Stimulated activated CD8-positive, alpha-beta memory T cell treated with anti-CD3 and anti-CD28 coated beads, Interleukin-7, amount 100 ng/mL, for 4 hours (primary cell): Measurements from ENCODE around the gene EBP.
"Not testable (repeated sequence)": the region's sequence is repeated elsewhere in the genome, so short reads cannot be mapped to it uniquely, and the experiment has no call there.

Experiments used
- DNase-seq, 2 donors: peaks; one replicate each; pipeline ENCODE4 v3.0.0-alpha.2; 2020; ENCODE audit warnings: low read depth in 2 of 2

The EBP gene

GRCh38 chrX:48523682-48524081 lies 2.1 kb downstream of the EBP start:
- DNase-seq = no peak

GRCh38 chrX:48525853-48526252 lies 4.2 kb downstream of the EBP start:
- not testable (repeated sequence) for DNase-seq

GRCh38 chrX:48530736-48531135 lies 9.1 kb downstream of the EBP start:
- no peak for DNase-seq

DNA sequence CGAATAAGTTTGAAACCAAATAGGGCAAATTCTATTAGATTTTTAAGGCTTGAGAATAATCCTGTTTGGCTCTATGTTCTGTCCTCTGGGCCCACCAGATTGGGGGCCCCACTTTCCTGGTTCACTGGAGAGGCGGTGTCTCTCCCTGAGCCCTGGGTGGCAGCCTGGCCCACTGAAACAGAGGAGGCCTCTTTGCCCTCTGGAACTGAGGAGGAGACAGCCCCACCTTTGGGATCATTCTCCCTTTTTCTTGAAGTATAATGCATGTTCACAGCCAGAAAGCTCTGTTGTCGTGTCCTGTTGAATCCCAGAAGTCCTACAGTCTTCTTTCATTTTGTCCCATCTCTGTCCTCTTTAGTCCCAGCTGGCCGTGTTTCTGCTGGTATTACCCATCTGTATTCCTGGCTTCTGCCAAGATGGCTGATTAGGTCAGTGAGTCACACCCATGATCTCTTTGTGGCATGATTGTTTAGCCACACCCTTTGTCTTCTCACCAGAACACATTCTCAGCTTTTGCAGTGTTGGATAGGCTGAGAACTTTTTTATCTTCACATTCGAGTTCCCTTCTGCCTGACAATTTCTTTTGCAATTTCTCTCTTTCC lies 9.9 kb downstream of the EBP start:
- DNase-seq = no peak

DNA sequence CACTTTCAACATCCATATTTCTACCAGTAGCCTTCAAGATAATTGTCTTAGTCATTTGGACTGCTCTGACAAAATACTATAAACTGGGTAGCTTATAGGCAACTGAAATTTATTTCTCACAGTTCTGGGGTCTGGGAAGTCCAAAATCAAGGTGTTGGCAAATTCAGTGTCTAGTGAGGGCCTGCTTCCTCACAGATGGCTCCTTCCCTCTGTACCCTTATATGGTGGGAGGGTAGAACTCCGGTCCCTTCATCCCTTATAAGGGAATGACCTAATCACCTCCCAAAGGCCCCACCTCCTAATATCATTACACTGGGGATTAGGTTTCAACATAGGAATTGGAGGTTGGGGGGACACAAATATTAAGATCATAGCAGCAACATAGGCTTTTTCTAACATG lies 10.6 kb downstream of the EBP start:
- no peak for DNase-seq

GRCh38 chrX:48533165-48533564 lies 11.6 kb downstream of the EBP start:
- DNase-seq = no peak

DNA sequence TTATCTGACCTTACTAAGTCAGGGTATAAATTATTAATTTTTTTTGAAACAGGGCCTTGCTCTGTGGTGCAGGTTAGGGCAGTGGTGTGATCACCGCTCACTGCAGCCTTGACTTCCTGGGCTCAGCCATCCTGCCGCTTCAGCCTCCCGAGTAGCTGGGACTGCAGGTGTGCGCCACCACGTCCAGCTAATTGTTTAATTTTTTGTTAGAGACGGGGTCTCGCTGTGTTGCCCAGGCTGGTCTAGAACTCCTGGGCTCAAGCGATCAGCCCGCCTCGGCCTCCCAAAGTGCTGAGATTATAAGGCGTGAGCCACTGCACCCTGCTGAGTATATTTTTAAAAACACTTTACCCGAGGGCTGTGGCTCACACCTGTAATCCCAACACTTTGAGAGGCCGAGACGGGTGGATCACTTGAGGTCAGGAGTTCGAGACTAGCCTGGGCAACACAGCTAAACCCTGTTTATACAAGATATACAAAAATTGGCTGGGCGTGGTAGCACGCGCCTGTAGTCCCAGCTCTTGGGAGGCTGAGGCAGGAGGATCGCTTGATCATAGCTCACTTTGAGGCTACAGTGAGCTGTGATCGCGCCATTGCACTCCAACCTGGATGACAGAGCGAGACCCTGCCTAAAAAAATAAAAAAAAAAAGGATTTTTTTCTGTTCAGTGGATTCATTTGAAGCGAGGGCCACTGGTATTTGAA lies 17.2 kb downstream of the EBP start:
- DNase-seq = no peak

GRCh38 chrX:48539345-48540027 lies 17.9 kb downstream of the EBP start, which contains the start of gene TBC1D25:
Gene TBC1D25, plus strand, starts transcription at chrX:48539714. Its CDS starts 84 bp downstream, at chrX:48539798.
- DNase-seq = peak; percentile 96

GRCh38 chrX:48540028-48540375 lies 18.4 kb downstream of the EBP start:
- DNase-seq = peak; percentile 19 to 22

GRCh38 chrX:48540480-48540879 lies 18.9 kb downstream of the EBP start:
- no peak for DNase-seq

- no peak for DNase-seq
Observed at GRCh38 chrX:48541140-48541814, 19.7 kb downstream of the EBP start.

DNA sequence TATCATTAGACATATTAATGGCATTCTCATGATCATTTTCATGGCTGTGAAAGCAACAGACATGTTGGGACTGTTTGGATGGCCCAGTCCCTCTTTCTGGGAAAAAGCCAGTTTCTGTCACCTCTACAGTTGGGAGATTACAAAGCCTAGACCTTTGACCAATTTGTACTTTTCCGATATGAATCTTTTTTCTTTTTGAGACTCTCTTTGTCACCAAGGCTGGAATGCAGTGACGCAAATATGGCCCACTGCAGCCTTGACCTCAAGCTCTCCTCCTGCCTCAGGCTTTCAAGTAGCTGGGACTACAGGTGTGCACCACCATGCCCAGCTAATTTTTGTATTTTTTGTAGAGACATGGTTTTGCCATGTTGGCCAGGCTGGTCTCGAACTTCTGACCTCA lies 27.3 kb downstream of the EBP start:
- no peak for DNase-seq

- DNase-seq = not testable (repeated sequence)
Observed at GRCh38 chrX:48555731-48556325, 34.2 kb downstream of the EBP start.

GRCh38 chrX:48558271-48558670 lies 36.7 kb downstream of the EBP start:
- DNase-seq = no peak

GRCh38 chrX:48559636-48560035 lies 38.0 kb downstream of the EBP start:
- DNase-seq = no peak

- DNase-seq = no peak
Observed at GRCh38 chrX:48560056-48560455, 38.4 kb downstream of the EBP start.

DNA sequence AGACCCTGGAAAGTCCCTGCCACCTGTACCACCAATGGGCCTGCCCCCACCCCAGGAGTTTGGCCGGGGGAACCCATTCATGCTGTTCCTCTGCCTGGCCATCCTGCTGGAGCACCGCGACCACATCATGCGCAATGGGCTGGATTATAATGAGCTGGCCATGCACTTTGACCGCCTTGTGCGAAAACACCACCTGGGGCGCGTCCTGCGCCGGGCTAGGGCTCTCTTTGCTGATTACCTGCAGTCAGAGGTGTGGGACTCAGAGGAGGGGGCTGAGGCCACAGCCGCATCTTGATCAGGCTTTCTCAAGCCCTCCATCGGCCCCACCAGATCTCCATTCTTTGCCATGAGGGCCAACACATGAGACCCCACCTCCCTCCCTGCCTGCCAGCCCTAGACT lies 39.1 kb downstream of the EBP start:
- no peak for DNase-seq

DNA sequence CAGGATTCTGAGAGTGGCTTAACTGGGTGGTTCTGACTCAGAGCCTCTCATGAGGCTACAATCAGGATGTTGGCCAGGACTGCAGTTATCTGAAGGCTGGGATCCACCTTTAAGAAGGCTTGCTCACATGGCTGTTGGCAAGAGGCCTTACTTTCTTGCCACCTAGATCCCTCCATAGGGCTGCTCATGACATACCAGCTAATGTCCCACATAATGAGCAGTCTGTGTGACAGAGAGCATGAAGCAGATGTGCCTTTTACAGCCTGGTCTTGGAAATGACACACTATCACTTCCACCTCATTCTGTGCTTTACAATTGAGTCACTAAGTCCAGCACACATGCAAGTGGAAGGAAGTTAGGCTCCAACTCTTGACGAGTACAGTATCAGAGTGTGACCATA lies 48.4 kb downstream of the EBP start:
- no peak for DNase-seq

- peak in 1 of 2 donors; percentile 3 for DNase-seq
Observed at GRCh38 chrX:48573690-48574269, 52.2 kb downstream of the EBP start.

GRCh38 chrX:48574270-48575266 lies 53.0 kb downstream of the EBP start, which contains the start of gene RBM3:
Gene RBM3, plus strand, starts transcription at chrX:48574484. Its CDS starts 697 bp downstream, at chrX:48575181.
- DNase-seq = peak; percentile 90 to 93
